ENCODE results near the gene ASPG. TPM values are rescaled to one million over a fixed set of nuclear protein-coding genes. Genes with fewer than 3 reads are reported as not detected.

The ASPG gene
- total and polyA plus RNA-seq, 2 of the 13 experiments (the other 11 are each of a cell fraction or from before 2014, with no cell fraction given): not detected

DNA sequence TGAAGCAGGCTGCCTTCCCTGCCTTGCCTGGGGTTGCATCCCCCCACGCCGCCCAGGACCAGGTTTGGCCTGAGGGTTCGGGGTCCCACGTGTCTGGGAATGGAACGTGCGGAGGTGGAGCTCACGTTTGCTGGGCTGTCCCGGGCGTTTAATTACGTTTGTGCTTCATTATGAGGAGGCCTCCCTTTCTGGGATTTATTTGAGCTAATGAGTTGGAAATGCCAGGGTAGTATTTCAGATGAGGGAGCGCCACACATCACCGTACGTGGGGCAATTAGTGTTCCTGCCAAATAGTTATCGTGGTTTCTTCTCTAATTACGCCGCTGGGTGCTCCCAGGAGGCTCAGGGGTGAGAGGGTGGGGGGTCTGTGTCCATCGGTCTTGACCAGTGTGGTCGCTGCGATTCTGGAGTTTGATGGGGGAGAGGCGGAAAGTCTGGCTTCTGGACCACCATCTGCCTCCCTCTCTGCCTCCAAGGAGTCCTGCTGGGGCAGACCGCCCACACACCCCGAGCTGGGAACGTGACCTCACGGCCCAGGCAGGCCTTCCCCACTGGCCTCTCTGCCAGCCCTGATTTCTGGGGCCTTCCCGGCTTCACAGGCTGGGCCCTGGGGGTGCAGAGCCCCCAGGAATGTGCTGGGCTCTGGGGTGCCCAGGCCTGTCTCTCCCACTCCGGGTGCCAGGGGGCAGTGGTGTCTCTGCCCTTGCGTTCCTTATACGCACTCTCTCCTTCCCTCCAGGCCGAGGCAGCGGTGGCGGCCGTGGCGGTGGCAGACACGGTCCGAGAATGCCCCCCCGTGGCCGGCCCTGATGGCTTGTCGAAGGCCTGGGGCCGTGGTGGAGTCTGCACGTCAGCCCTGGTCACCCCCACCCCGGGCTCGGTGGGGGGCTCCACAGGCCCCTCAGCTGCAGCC is 71.8 kb downstream of the ASPG start:
- no peak for TF ChIP-seq SMAD1 (CRISPR knock-in tag; IDR thresholded peaks at IDR 0.05; ENCODE audit: borderline replicate concordance, low read depth)
- TF ChIP-seq STAG1 (CRISPR knock-in tag; IDR thresholded peaks at IDR 0.05): peak; percentile 35; the same call in 1 of the 2 replicates
- TF ChIP-seq ETV5 (CRISPR knock-in tag; IDR thresholded peaks at IDR 0.05; ENCODE audit: borderline replicate concordance): no peak
- no peak for TF ChIP-seq NFE2 (CRISPR knock-in tag; IDR thresholded peaks at IDR 0.05)
- TF ChIP-seq NR2F1 (CRISPR knock-in tag; IDR thresholded peaks at IDR 0.05): no peak
- TF ChIP-seq, protein P1, sequence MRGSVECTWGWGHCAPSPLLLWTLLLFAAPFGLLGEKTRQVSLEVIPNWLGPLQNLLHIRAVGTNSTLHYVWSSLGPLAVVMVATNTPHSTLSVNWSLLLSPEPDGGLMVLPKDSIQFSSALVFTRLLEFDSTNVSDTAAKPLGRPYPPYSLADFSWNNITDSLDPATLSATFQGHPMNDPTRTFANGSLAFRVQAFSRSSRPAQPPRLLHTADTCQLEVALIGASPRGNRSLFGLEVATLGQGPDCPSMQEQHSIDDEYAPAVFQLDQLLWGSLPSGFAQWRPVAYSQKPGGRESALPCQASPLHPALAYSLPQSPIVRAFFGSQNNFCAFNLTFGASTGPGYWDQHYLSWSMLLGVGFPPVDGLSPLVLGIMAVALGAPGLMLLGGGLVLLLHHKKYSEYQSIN (CRISPR knock-in tag; IDR thresholded peaks at IDR 0.05; ENCODE audit: borderline replicate concordance): no peak
- no peak for TF ChIP-seq NFYC (CRISPR knock-in tag; IDR thresholded peaks at IDR 0.05)
- TF ChIP-seq, protein P2, sequence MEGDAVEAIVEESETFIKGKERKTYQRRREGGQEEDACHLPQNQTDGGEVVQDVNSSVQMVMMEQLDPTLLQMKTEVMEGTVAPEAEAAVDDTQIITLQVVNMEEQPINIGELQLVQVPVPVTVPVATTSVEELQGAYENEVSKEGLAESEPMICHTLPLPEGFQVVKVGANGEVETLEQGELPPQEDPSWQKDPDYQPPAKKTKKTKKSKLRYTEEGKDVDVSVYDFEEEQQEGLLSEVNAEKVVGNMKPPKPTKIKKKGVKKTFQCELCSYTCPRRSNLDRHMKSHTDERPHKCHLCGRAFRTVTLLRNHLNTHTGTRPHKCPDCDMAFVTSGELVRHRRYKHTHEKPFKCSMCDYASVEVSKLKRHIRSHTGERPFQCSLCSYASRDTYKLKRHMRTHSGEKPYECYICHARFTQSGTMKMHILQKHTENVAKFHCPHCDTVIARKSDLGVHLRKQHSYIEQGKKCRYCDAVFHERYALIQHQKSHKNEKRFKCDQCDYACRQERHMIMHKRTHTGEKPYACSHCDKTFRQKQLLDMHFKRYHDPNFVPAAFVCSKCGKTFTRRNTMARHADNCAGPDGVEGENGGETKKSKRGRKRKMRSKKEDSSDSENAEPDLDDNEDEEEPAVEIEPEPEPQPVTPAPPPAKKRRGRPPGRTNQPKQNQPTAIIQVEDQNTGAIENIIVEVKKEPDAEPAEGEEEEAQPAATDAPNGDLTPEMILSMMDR (CRISPR knock-in tag; IDR thresholded peaks at IDR 0.05): peak; percentile 42; the same call in 1 of the 2 replicates
- no peaks in the 10 kb centered on the region for H3K36me3 ChIP-seq (replicated peaks in 1 of 2; ENCODE audit: control insufficient read depth in 1 of 2, insufficient read depth in 2 of 2, low read length in 2 of 2)
- no peak overlapping the region for H3K4me3 ChIP-seq (replicated peaks in 1 of 3; ENCODE audit: insufficient read depth in 1 of 3, low read depth in 2 of 3, low read length in 3 of 3)
- no peak overlapping the region for H3K9ac ChIP-seq (ENCODE audit: insufficient read depth, low read depth, low read length)
- POLR2A ChIA-PET: no interaction called here
- no peak overlapping the region for H3K27ac ChIP-seq (ENCODE audit: extremely low read length, insufficient read depth, low read length)
- peaks cover 10 to 49% of the 10 kb centered on the region in 2 experiments; a peak in 4 of 5 replicates for H3K27me3 ChIP-seq (ENCODE audit: control insufficient read depth in 1 of 2, insufficient read depth in 2 of 2, low read length in 2 of 2)
- FAIRE-seq (no peak), ATAC-seq (peak; percentile 57), DNase-seq (ENCODE audit: low spot score) (peak; percentile 5)
- H3K79me2 ChIP-seq (ENCODE audit: insufficient read depth, low read length): no peaks in the 10 kb centered on the region
- H4K20me1 ChIP-seq (ENCODE audit: insufficient read depth, low read length): 0 out of 2 replicates have a peak, but pooled peaks cover 3% of the 10 kb centered on the region
- H2AFZ ChIP-seq (ENCODE audit: low read length): no peak overlapping the region
- in situ Hi-C loops (cut with HindIII; ENCODE audit: extremely low pct_ligation_motif_present, low pct_unique_long_range_greater_than_20kb) (no loop called here), intact Hi-C loops (cut with micrococcal nuclease; ENCODE audit: unreplicated experiment) (no loop called here)
- no TSS peak for BruUV-seq (replicated peaks)
- CTCF ChIA-PET (ENCODE audit: low intra/inter-chr PET ratio, low total read pairs): no interaction called here
- no peak overlapping the region for H3K4me2 ChIP-seq (ENCODE audit: low read depth, low read length)
- WGBS (ENCODE audit: low lambda C conversion rate): 33% methylated on average over 12 of the region's 42 CpGs
- H3K4me1 ChIP-seq (ENCODE audit: insufficient read depth, low read length): no peaks in the 10 kb centered on the region
- no peaks in the 10 kb centered on the region for H3K9me3 ChIP-seq (ENCODE audit: low read length)

Data from HepG2 (cell line).